GM19468 (cell line): Measurements from ENCODE around the gene RPL34.
"Not testable (repeated sequence)": the region's sequence is repeated elsewhere in the genome, so short reads cannot be mapped to it uniquely, and the experiment has no call there.

Source experiments
- ATAC-seq: cut with Tn5 transposase; IDR thresholded peaks from one replicate; pipeline ENCODE4 v1.9.1; 2021; ENCODE audit warnings: mild to moderate bottlenecking, moderate library complexity, moderate number of reproducible peaks; ENCODE audit not compliant: unreplicated experiment; ENCODE audit errors: extremely low read depth

The RPL34 gene

DNA sequence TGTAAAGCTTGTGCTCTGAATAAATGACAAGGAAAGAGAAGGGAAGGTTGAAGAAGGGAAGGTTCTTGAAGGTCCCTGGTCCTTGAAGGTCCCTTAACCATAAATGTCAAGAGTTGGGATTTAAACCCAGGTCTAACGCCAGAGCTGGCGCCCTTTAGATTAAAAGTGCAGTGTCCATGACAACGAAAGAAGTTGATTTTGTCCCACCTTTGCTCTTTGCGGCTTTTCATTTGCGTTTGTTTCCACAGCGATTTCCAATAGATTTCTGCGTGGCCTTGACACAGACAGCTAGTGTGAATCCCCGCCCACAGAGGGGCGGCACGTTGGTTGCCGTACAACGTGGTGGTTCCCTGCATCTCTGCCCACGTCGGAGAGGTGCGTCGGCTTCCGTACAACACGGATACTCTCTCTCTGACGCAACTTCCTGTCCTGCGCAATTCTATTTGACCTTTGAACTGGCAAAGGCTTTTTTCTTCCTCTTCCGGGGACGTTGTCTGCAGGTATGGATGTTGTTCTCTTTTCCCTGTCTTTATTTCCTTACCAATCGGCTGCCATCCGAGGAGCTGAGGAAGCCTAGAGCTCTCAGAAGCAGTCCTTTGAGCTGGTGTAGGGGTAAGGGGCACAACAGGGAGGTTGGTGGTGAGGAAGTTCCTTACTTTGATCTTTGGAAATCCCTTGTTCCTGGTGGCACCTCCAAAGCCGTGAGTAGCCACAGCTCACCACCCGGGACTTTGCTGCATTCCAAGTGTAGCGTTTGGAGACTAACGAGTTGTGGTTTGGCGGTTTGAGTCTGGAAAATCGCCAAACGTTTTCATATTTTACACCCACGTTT is at the start of gene RPL34:
Gene RPL34, plus strand, starts transcription at position 476 of the 832 bp plus-strand sequence. CDS start 1,384 bp downstream, outside the sequence.
- peak; percentile 100 for ATAC-seq

DNA sequence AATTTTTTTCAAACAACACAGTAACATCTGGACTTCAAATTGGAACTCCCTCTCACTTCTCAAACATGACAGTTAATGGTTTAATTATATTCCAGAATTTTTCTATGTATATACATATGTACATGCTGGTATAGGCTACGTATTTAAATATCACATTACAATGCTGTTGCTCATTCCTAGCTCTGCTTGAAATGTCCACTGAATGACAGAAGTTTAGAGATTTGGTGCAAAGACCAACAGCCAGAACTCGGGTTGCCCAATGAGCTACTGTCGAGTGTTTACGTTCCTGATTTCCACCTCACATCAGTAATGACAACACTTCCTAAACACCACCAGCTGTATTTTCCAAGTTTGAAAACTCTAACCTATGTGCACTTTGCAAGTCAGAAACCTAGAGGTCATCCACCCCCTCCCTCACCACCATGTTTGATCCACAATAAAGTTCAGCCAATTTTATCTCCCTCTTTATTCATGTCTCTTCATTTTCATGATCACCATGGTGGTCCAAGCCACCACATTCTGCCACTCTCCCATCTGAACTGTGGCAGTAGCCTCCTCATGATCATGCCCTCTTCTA is 49.3 kb upstream of the RPL34 start:
- ATAC-seq, result no peak

DNA sequence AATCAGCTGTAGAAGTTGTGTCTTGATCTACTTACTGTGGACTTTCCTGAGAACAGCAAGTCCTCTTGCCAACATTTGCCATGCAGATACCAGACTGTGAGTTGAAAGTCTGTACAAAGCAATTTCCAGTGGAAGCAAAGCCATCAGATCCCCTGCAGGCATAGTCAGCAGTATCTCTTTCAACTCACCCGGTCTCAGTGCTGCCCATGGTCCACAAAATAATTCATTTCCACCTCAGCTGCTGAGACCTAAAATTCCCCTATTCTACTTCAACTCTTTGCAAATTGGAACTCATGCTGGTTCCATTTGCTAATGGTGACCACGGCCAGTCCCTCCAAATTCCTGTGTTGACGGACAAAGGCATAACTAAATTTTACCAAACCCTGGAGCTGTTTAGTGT is 46.0 kb upstream of the RPL34 start:
- ATAC-seq, result no peak

DNA sequence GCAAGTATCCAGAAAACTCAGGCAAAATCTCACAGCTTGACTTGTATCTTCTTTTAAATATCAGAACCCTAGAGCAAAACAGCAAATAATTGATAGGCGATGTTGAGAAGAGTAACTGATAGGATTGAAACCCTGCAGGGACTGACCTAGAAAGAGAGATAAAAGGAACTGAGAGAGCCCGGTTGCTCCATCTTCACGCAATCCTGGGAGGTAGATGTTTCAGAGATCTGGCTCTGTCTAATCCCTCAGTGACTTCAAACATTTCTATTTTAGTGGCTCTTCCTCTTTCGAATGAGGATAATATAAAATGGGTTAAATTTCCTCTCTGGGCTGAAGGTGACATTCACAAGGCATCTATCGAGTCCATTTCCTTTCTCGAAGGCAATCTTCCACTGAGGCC is 39.3 kb upstream of the RPL34 start:
- no peak for ATAC-seq

GRCh38 chr4:108586778-108587177 is 33.6 kb upstream of the RPL34 start:
- ATAC-seq, result no peak

- ATAC-seq, result no peak
Measured at GRCh38 chr4:108588878-108589277, 31.5 kb upstream of the RPL34 start.

DNA sequence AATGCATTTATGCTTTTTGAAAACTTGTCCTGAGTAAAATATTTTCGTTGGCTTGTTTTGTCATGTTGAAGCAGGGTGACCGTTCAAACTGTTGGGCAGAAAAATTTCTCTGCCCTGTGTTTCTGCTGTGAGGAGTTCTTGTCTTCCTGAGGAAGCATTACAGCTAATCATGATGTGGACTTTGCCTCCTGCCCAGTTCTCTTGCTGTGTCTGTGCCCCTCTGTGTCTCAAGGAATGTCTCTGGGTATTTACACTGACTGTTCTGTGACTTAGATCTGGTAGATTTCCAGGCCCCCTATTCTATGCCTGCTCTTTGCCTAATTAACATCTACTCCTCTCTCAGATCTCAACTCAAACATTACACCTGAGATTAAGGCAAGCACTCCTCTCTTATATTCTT is 30.4 kb upstream of the RPL34 start:
- no peak for ATAC-seq

DNA sequence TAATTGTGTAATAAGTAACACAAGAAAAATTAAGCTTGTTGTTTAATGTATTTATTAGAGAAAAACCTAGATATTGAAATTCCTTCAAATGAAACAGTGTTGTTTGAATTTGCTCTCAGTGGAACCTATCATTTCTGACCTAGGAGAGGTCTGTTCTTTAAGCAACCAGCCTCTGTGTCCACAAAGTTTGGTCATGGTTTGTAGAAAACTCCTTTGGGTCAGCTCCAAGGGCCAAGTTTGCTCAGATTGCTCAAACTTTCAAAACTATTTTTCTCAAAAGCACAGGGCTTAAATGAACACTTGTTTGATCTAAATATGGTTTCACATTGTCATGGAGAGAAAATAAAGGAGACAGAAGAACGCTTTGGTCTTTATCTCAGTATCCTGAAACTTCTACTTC is 29.6 kb upstream of the RPL34 start:
- ATAC-seq, result no peak

DNA sequence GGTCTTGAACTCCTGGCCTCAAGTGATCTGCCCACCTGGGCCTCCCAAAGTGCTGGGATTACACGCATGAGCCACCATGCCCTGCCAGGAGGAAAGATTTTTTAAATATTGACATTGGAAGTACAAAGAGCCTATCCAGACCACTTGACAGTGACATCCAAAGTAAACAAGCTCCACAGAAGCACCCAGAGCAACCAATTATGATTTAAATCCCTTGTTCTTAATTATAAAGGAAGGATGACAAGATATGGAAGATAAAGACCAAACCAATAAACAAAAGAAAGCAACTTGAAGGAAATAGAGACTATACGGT is 27.7 kb upstream of the RPL34 start:
- ATAC-seq, result no peak

GRCh38 chr4:108594296-108594695 is 26.1 kb upstream of the RPL34 start:
- not testable (repeated sequence) for ATAC-seq

DNA sequence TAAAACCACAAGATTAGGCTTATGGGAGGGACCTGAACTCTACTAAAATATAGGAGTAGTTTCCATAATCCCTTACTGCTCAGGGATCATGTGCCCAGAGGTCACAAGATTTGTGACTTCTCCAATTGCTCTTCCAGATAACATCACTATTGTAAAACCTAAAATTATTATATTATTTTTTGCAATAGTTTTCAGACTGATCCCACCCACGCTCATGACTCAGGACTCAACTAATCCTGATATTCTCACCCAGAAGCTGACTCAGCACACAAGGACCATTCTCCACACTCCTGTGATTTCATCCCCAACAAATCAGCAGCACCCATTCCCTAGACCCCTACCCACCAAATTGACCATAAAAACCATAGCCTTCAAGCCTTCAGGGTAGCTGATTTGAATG is 24.0 kb upstream of the RPL34 start:
- ATAC-seq, result no peak

GRCh38 chr4:108601106-108601505 is 19.3 kb upstream of the RPL34 start:
- no peak for ATAC-seq

GRCh38 chr4:108601532-108601931 is 18.8 kb upstream of the RPL34 start:
- no peak for ATAC-seq

DNA sequence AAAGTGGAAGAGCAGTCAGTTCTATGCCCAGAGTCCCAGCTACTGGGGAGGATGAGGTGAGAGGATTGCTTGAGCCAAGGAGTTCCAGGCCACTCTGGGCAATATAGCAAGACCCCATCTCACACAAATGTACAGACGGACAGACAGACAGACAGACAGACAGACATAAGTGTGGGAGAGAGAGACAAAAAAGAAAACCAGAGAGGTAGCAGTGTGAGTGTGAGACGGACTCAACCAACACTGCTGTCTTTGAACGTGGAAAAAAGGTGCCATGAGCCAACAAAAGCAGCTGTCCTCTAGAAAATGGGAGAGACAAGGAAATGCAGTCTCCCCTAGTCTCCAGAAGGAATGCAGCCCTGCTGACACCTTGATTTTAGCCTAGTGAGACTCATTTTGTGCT is 18.2 kb upstream of the RPL34 start:
- no peak for ATAC-seq

DNA sequence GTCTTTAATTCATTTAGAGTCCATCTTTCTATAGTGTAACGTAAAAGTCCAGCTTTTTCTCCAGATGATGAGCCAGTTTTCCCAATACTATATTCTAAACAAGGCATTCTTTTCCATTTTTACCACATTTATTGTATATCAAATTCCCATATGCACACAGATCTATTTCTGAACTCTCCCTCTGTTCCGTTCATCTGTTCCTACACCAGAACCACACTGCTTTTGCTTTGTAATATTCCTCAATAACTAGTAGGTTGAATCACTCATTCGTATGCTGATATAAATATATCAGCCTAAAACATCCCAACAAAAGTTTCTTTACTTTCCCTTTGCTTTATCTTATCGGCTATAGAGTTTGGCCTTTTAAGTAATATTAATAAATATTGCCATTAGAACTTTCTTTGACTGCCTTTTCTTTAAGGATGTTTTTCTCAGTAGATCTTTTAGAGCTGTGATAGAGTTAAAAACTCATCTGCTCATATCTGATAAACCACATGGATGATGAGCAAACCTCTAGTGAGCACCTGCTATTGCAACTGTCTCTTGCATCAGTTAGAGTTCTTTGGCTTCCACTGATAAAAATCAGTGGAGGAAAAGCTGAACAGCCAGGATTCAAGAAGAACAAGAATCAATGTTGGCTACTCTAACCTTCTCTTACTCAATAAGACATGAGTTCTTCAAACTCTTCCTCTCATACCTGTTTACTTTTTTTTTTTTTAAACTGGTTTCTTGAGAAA is 13.1 kb upstream of the RPL34 start:
- ATAC-seq, result no peak

GRCh38 chr4:108611365-108611764 is 9.0 kb upstream of the RPL34 start:
- ATAC-seq, result no peak

DNA sequence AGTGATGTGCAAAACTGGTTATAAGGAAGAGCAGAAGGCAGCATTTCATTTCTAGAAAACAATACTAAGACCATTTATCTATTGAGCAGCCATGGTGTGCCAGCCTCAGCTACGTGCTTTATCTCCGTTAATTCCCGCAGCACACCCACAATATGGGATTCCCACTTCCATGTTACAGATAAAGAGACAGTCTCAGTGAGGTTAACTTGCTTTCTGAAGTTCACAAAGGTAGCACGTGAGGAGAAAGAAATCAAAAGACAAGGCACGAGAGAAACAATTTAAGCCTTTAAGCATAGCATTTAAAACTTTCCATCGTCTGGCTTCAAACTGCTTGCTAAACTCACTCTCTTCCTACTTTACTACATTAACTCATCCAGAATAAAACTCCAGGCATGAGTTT is 8.0 kb upstream of the RPL34 start:
- ATAC-seq, result no peak

- ATAC-seq, result no peak
Measured at GRCh38 chr4:108619372-108620100, 840 bp upstream of the RPL34 start.

GRCh38 chr4:108620933-108621905 is 843 bp downstream of the RPL34 start:
- no peak for ATAC-seq

GRCh38 chr4:108622022-108622421 is 1.6 kb downstream of the RPL34 start:
- ATAC-seq, result no peak
